Activated CD4-positive, alpha-beta T cell treated with anti-CD3 and anti-CD28 coated beads for 4 hours (primary cell): ENCODE data around the gene FANK1.

ENCODE experiments used
- DNase-seq, 2 donors: peaks; one replicate each; pipeline ENCODE4 v3.0.0-alpha.2; 2020

Gene FANK1

DNA sequence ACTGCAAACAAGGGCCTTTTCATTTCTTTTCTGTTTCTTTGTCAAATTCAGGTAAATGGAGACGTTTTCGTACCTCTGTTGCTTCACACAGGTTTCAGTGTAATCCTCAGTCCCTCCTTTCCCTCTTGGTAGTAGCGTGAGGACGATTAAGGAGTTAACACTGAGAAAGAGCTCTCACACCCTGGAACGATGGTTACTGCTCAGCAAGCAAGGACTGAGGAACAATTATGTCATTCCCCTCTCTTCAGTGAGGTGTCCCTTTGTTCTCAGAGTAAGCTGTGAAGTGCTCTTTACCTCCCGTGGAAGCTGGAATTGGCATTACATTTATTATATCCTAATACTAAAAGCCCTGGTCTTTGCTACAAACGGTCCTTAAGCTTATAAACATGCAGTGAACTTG, 95.9 kb downstream of the FANK1 start:
- no peak for DNase-seq

DNA sequence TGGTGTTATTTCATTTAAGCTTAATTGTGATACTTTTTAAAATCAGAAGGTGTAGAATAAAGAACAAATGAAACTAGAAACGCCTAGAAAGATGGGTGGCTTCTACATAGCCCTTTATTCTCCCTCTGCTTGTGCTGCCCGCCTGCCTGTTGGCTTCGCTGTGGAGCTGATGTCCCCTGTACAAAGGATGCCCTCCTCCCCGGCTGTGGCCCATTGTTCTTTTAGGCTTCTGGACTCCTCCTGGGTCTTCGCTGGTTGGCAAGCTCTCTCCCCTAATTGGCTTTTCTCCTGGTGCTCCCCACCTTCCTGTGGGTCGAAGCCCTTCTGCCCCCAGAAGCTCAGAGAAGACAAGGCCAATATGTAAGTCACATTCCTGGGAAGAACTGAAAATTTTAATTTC, 98.2 kb downstream of the FANK1 start:
- DNase-seq, result no peak

DNA sequence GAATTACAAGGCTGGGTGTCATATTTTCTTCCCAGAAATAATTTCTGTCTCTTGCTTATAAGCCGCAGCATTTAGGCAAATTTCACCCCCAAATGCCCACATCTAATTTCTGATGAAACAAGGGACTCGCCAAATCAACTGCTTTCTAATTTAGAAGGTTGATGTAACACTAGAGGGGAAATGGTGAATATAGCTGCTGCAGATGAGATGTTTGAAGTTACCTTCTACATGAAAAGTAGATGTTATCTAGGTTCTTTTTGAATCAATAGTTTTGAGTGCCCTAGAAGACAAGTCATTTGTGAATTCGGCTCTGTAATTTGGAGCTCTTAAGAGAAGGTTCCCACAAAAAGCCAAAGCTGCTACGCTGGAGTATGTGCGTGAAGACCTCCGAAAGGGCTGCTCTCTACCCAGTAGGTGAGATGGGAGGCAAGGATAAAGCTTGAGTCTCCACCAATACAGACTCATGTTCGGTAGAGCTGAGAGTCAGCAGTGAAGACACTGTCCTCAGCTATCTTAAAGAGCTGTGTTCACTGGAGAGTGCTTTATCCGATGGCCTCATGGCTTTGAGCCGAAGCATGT, 99.5 kb downstream of the FANK1 start:
- no peak for DNase-seq

DNA sequence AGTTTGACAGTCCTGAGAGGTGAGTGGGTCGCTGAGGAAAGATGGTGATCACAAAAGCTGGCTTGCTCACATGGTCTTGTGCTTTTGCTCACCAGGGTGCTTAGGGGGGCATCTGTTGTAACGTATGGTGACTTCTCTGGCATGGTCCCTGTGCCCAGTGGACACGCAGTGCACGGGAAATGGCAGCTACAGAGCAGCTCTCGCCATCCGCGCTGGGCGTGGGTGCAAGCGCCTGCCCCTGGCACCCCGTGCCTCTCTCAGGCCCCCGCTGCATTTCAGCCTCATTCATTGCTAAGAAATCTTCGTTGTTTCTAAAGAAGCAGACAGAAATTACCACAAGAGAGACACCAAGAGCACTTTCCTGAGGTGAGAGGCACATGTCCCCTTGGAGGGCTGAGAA, 101.2 kb downstream of the FANK1 start:
- no peak for DNase-seq

DNA sequence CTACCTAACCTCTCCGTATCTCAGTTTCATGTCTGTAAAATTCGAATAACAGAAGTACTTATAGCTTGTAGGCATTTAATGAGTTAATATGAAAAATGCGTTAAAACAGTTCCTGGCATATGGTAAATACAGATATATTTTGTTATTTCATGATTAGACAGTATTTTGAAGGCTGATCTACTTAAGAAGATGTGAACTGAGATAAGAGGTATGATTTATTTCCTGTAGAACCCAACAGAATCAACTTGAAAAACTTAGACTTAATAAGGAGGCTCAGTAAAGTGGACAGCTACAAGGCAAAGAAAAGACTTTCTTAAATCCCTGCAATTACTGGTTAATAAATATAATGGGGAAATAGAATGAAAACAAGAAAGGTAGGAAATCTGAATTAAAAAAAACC, 103.3 kb downstream of the FANK1 start:
- no peak for DNase-seq

DNA sequence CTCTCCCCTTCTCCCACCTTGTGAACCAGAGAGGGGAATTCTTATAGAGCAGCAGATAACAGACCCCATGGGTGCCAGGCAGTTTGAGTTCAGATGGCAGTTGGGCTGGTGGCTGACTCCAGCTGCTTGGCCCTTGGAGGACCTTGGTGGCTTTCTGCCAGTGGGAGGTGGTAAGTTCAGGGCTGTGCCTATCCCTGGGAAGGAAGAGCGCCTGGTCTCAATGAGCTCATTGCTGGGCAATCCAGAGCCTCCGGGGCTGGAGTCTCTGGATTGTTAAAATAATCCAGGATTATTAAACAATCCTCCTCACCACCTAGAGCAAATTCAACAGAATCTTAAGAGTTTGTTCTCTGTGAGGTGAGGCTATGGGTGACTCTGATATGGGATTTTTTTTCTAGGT, 105.2 kb downstream of the FANK1 start:
- DNase-seq, result no peak

DNA sequence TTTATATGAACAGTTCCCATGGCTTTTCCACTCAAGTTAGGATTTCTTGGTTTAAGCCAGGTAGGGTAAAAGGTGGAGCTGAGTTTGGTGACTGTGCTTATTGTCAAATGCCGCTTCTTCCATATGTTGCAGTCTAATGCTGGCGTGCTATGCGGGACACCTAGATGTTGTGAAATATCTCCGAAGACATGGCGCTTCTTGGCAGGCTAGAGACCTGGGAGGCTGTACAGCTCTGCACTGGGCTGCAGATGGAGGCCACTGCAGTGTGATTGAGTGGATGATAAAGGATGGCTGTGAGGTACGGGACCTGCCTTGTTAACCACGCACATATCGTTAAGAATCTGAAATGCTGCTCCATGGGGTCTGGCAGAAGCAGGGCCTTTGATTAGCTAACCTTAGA, 108.4 kb downstream of the FANK1 start:
- DNase-seq, result no peak

DNA sequence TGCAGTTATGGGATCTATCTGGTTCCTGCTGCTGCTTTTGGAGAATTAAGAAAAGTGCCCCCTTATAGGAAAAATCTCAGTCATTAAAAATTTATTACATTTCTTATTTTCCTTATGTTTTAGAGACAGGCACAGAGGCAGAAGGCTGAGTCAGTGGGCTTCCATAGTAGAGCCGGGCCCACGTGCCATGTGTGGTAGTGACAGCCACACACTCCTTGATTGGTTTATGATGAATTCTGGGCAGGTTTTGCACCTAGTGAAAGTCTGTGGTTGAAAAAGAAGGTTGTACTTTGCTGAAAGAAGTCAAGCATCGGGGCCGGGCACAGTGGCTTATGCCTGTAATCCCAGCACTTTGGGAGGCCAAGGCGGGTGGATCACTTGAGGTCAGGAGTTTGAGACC, 109.9 kb downstream of the FANK1 start:
- DNase-seq, result no peak

DNA sequence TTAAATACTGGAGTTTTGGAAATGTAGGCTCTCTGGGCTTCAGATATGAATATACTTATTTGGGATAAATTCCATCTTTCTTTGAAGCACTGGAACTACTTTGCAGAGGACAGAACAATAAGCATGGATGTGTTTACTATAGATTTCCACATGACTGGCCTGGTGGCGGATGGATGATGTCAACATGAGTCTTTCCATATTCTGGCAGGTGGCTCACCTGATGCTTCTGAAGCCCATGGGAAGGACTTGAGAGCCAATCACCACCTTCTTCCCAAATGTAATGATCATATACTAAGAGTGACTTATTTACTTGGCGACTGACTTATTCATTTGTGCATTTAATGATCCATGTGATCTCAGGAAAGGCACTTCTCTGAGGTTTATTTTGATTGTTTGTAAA, 110.5 kb downstream of the FANK1 start:
- DNase-seq, result no peak

DNA sequence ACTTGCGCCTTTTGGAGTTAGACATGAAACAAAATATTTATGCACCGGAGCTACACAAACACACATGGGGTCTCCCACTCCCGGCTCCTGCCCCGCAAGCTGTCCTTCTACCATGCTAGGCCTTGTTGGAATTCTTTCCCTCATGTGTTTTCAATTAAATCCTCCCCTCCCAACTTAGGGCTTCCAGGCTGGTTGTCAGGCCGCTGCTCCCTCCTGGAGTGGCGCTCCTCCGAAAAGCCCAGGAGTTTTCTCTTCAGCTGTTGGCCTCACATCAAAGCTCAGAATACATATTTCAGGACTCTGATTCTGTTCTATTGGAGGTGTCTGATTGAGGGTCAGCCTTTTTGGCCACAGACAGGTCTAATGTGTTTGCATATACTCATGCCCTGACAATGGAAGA, 113.3 kb downstream of the FANK1 start:
- DNase-seq, result no peak

DNA sequence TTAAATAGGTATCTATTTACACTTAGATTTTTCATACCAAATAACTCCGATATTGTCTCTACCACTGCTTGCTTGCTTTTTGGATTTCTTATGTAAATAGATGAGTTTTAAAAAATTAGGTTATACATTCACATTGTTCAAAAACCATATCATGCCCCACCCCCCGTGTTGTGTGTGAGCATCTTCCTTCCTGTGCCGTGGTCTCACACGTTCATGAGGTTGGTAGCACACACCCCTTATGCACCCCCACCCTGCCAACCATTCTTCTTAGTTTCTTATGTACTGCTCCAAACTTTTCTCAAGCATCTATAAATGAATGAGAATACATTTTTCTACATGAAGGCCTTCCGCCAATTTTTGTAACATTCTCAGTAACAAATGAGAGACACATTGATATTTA, 115.6 kb downstream of the FANK1 start:
- no peak for DNase-seq

DNA sequence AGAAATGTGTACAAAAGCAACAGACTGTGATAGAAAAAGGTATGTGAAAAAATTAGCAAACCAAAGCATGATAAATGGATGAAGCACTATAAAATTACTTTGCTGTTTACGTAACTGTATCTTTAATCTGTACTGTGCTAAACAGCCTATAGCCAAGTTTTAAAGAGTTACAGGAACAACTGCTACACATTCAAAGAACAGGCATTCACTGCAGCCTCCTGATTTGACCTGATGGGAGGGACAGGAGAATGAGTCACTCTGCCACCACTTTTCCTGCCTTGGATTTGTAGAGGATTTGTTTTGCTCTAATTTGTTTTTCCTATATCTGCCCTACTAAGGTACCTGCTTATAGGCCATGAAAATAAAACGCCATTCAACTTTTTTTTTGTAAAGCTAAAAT, 116.1 kb downstream of the FANK1 start:
- DNase-seq, result no peak

DNA sequence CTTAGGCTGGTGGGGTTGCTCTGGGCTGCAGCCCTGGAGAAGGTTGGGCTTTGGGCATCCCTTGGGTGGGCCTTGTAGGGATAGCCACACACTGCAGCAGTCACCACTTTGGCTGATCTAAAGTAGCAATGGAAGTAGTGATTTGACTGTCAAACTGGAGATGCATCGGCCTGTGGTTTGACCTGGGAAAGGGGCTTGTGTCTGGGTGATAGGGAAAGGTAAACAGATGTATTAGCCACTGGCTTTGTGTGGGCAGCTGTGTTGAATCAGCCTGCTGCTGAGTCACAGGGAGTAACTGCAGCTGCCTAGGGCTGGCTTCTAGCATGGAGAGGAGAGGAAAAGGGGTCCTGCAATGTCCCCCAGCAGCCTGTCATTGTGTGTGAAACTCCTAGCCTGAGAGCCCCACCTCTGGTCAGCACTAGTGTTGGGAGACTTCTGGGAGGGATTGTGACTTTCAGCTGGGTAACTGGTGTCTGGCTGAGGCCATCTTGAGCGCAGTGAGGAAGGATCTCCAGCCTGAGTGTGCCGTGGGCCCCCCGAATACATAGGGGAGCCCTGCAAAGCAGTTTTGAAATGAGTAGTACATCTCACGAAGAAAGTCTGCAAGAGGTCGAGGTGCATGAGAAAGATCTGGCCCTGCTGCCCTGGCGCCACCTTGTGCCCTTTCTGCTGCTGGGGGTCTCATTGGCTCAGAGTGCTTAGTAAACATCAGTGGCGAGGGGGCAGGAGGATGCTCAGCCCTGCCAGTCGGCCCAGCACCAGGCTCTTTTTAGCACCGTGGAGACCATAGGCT, 117.3 kb downstream of the FANK1 start:
- no peak for DNase-seq

DNA sequence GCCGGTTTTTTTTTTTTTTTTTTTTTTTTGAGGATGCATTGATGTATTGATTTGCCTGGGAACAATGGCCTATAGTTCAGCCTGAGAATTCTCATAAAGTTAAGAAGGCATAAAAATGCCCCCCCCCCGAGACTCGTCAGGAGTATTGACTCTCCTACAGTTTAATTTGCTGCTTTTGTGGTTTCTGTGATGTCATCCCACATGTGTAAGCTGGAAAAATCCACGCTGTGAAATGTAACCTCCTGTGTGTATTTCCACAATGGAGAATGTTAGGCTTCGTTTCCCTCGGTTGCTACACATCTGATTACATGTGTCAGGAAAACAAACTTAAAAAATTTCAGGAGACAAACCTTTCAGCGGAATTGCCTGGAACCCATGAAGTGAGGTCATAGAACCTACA, 117.9 kb downstream of the FANK1 start:
- no peak for DNase-seq

DNA sequence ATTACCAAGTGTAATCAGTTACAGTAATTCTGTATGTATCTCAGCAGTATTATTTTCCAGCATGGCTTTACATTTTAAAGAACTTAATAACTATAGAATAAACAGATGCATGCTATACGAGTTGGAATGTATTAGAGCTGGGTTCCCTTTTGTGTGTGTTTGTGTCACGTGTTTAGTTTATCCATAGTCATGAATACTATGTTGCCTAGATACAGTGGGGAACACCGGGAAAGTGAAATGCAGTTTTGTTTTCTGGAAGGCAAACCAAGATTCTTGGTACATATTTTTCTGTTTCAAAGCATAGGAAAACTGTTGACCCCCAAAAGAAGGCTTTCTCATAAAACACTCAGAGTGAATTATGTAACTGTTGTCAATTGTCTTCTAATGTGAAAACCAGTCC, 119.0 kb downstream of the FANK1 start:
- no peak for DNase-seq

DNA sequence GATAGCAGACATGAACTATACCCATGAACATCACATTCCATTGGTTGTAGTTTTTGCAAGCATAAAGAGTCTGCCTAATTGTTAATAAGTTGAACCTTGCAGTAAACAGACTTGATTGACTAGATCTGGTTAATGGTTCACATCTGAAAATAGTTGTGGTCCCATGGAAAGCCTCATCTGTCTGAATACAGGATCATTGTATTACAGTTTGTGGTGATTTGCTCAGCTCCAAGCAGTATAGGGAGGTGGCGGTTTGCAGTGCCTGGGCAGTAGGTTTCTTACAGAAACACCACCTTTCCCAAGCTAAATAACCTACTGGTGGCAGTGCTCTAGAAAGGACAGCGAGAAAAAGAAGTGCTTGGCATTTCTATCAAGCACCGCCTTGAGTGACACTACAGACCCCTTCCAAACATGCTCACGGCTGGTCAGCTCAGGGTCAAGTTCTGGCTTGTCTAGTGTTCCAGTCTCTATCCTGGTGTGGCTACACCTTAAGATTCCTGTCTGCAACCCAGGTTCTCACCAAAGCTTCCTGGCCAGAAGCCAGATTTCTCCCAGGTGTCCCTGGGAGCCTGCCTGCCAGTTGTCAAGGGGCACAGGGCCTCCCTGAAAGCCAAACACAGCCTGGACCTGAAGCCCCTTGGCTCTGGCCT, 119.9 kb downstream of the FANK1 start:
- DNase-seq, result no peak

DNA sequence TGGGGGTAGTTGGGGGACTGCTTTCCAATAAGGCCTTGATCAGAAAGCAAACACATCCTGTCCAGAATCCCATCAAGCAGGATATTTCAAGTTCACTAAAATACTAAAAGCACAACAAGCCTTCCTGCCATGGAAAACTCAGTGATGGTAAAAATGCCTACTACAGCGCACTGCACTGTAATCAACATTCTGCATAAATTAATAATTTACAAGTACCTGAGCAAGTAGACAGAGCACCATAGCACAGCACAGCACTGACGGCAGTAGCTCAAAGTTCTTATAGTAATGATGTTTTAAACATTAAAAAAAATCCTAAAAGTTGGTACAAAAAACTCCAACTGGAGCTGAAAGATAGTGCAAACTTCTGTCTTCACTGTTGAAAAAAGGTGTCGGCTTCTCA, 120.5 kb downstream of the FANK1 start:
- no peak for DNase-seq

DNA sequence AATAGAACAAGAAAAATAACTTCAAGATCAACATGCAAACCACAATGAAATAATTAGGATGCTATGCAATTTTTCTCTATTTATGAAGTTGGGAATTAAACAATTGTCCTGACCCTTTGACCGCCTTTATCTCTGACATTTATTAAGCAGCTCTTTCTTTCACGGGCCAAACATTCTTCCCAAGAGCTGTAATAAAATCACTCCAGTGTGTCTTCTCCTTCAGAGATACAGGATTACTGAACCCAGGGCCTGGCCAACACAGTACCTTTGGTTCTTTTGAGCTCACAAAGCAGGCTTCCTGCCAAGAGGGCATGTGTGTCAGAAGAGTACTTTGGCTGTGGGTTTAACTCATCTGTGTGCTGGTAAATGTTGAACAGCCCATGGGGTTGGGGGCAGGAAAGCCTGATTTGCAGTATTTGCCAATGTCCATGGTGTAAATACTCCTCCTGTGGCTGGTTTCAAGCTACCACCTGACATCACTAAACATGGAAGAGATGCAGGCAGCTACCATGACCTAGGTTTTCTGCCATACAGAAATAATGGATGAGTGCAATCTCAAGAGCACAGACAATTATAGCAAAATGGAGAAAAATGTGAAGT, 121.7 kb downstream of the FANK1 start:
- DNase-seq, result no peak

DNA sequence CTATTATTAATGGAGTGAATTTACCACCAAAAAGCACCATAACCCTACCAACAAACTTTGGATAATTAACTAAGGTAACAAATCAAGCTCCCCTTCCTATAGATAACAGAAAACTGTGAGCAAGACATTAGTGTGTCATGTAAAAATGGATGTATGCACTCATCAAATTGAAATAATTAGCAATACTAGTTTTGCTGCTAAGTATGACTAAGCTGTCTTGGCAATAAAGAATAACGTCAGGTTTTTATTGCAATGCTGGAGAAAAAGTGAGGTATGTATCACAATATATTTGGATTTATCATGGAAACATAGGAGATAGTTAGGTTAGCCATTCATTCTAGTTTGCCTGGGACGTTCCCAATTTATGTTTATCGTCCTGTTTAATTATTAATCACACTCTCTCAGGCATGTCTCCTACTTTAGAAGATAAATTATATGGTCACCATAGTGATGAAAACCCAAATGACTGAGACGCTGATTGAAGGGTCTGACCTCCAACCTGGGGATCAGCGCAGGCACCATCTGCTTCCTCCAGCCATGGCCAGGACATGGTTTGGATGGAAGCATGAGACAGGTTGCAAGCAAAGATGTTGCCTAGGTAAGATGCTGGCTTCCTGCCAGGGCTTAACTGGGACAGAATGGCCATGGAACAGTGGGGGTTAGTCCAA, 125.6 kb downstream of the FANK1 start:
- DNase-seq, result no peak

DNA sequence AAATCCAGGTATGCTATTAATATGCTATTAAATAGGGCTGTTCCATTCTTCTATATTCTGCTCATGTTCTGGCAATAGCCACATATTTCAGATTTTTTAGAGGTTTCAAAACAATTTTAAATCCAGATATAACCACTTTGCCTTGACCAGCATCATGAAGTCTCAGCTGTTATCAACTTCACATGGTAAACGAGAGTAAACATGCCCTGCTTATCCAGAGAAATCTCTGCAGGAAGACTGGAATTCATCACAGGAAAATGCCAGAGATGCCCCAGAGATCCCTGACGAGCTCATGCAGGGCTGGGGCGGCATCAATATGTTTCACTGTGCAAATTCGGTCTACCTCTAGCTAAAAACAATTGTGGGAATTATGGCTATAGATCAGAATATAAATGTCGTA, 126.5 kb downstream of the FANK1 start:
- no peak for DNase-seq

DNA sequence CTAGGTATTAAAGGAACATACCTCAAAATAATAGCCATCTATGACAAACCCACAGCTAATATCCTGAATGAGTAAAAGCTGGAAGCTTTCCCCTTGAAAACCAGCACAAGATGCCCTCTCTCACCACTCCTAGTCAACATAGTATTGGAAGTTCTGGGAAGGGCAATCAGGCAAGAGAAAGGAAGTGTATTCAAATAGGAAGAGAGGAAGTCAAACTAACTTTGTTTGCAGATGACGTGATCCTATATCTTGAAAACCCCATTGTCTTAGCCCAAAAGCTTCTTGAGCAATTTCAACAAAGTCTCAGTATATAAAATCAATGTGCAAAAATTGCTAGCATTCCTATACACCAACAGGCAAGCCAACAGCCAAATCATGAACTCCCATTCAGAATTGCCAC, 131.3 kb downstream of the FANK1 start:
- no peak for DNase-seq

DNA sequence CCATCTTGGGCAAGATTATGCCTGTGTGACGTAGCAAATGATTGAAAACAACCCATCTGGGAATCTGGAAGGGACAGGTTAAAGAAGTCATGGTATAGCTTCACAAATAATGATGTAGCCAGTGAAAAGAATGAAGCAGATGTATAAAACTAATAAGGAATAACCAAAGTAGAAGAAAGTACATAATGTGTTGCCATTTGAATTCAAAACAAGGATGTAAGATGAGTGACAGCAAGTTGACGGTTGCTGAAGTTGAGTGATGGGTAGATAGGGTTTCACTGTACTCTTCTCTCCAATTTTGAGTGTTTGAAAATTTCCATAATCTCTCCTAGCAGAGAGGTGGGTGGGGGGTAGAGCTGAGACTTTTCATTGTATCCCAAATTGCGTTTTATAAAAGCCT, 133.6 kb downstream of the FANK1 start:
- no peak for DNase-seq

DNA sequence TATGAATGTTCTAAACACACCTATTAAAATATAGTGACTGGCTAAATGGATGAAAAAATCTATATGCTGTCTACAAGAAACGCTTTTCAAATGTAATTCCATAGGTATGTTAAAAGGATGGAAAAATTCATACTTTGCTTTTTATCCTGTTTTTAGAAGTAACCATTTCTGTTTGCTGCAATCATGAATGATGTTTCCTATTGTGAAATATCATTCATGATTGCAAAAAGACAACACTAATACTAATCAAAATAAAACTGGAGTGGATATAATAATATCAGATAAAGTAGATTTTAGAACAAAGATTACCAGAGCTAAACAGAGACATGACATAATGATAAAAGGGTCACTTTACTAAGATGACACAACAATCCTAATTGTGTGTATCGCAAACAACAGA, 138.2 kb downstream of the FANK1 start:
- DNase-seq, result no peak

DNA sequence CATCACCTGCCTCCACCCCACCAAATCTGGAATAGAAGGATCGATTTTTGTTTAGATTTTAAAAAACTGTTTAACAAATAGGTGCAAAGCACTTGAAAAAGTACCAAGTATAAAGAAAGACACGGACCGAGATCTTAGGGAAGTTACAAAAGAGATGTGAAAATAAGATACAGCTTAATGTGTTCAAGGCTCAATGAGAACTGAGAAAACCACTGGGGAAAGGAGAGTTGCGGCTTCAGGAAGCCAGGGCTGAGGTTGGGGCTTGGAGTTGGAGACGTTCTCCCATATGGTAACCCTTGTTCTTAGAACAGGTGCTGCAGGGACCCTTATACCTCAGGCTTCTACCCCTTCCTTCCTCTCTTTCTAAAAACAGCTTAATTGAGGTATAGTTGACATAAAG, 140.2 kb downstream of the FANK1 start:
- no peak for DNase-seq
